Measurements from ENCODE around the gene IAH1.

Gene IAH1

GRCh38 chr2:9474361-9475057 lies at the start of gene IAH1:
IAH1 (plus strand) TSS chr2:9474551; CDS start chr2:9474567, 16 bp downstream.
- peak; percentile 84 to 93 (median 91) for DNase-seq

GRCh38 chr2:9428965-9429577 lies 45.3 kb upstream of the IAH1 start:
- no peak for DNase-seq

- no peak for DNase-seq
Observed at GRCh38 chr2:9430316-9431293, 43.7 kb upstream of the IAH1 start.

- no peak for DNase-seq
Observed at GRCh38 chr2:9434489-9434888, 39.9 kb upstream of the IAH1 start.

GRCh38 chr2:9439536-9439935 lies 34.8 kb upstream of the IAH1 start:
- no peak for DNase-seq

GRCh38 chr2:9440058-9440727 lies 34.2 kb upstream of the IAH1 start:
- no peak for DNase-seq

- DNase-seq: peak in 1 of 3 donors; percentile 9
Observed at GRCh38 chr2:9441556-9441955, 32.8 kb upstream of the IAH1 start.

GRCh38 chr2:9443526-9443925 lies 30.8 kb upstream of the IAH1 start:
- peak in 1 of 3 donors; percentile 12 for DNase-seq

- DNase-seq: no peak
Observed at GRCh38 chr2:9445089-9445488, 29.3 kb upstream of the IAH1 start.

GRCh38 chr2:9451231-9451630 lies 23.1 kb upstream of the IAH1 start:
- DNase-seq: no peak

GRCh38 chr2:9460441-9461017 lies 13.8 kb upstream of the IAH1 start:
- no peak for DNase-seq

- DNase-seq: no peak
Observed at GRCh38 chr2:9461079-9461478, 13.3 kb upstream of the IAH1 start.

- DNase-seq: peak in 1 of 3 donors; percentile 14
Observed at GRCh38 chr2:9462313-9462712, 12.0 kb upstream of the IAH1 start.

GRCh38 chr2:9462886-9463697 lies 11.3 kb upstream of the IAH1 start:
- DNase-seq: peak in 1 of 3 donors; percentile 13

GRCh38 chr2:9463698-9464034 lies 10.7 kb upstream of the IAH1 start:
- DNase-seq: peak; percentile 36 to 49 (median 40)

- DNase-seq: peak in 1 of 3 donors; percentile 9
Observed at GRCh38 chr2:9465170-9465569, 9.2 kb upstream of the IAH1 start.

GRCh38 chr2:9466147-9466683 lies 8.1 kb upstream of the IAH1 start:
- no peak for DNase-seq

- DNase-seq: peak in 1 of 3 donors; percentile 11
Observed at GRCh38 chr2:9467687-9468086, 6.7 kb upstream of the IAH1 start.

GRCh38 chr2:9471206-9471605 lies 3.1 kb upstream of the IAH1 start:
- peak in 1 of 3 donors; percentile 6 for DNase-seq

GRCh38 chr2:9472511-9472910 lies 1.8 kb upstream of the IAH1 start:
- DNase-seq: no peak

GRCh38 chr2:9473308-9473984 lies 905 bp upstream of the IAH1 start:
- no peak for DNase-seq
